GM03348 (cell line): ENCODE measurements around the gene TAF8.

ENCODE experiments used
- DNase-seq: peaks from one replicate; pipeline ENCODE4 v3.0.0; 2012; ENCODE audit warnings: low spot score

Gene TAF8

GRCh38 chr6:42124223-42124836, 74.0 kb downstream of the TAF8 start:
- no peak for DNase-seq

DNA sequence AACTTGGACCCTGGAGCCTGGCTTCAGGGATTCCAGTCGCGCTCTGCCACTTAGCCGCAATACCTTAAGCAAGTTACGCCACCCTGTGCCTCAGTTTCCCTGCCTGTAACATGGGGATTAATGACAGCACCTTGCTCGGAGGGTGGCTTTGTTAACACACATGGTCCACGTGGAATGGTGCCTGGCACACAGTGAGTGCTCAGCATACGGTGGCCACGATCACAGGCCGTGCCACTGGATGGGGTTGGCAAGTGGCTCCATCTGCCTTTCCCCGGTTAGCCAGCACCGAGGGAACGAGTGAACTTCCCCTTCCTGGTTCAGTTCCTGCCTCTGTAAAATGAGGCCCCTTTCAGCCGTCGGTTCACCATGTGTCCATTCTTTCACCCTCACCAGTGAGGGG, 74.9 kb downstream of the TAF8 start:
- DNase-seq = no peak

- no peak for DNase-seq
These were observed 75.3 kb downstream of the TAF8 start for GRCh38 chr6:42125663-42126062.

- DNase-seq = no peak
These were observed 78.4 kb downstream of the TAF8 start for GRCh38 chr6:42128460-42129359.

DNA sequence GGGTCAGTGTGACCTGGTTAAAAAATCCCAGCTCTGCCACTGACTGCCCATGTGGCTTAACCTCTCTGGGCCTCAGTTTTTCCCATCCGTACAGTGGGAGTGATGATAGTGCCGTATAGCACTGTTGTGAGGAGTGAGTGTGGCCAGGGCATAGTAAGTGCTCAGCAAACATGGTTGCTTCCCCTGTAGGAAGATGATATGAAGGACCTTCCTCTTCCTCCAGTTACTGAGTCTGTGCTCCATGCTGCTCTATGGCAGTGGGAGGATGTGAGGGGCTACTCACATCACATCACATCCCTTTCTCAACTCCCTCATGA, 79.0 kb downstream of the TAF8 start:
- DNase-seq = no peak

DNA sequence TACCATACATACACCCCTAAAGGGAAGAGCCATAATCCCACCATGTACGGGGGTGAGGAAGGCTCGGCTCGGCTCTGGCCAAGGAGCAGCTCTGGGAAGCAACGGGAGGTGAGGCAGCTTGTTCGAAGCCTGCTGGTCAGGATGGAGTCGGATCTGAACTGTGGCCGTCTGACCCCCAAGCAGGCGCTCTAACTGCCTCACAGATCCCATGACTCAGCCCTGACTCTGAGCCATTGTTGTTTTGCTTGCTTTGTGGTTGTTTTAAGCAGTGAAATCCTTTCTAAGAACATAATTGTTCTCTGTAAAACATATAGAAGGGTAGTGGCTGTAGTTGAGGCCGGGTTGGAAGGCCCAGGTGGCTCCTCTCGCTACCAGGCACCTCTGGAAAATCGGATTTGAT, 81.2 kb downstream of the TAF8 start:
- DNase-seq = peak; percentile 65

DNA sequence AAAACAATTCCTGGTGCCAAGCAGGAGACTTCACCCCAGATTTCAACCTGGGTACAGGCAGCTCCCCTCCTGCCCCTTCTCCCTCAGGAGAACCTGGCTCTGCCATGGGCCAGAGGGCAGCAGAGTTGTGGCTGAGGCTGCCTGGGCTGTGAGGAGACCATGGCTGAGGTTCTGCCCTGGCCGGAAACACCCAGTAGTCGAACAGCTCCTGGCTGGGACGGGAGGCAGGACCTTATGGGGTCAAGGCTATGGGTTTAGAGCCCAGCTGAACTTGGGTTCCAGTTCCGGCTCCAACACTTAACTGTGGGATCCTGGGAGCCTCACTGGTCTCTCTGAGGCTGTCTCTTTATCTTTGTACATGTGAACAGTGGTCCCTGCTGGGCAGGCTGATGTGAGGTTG, 83.6 kb downstream of the TAF8 start:
- DNase-seq = no peak

GRCh38 chr6:42135161-42135560, 84.8 kb downstream of the TAF8 start:
- no peak for DNase-seq

GRCh38 chr6:42135722-42136121, 85.4 kb downstream of the TAF8 start:
- no peak for DNase-seq

DNA sequence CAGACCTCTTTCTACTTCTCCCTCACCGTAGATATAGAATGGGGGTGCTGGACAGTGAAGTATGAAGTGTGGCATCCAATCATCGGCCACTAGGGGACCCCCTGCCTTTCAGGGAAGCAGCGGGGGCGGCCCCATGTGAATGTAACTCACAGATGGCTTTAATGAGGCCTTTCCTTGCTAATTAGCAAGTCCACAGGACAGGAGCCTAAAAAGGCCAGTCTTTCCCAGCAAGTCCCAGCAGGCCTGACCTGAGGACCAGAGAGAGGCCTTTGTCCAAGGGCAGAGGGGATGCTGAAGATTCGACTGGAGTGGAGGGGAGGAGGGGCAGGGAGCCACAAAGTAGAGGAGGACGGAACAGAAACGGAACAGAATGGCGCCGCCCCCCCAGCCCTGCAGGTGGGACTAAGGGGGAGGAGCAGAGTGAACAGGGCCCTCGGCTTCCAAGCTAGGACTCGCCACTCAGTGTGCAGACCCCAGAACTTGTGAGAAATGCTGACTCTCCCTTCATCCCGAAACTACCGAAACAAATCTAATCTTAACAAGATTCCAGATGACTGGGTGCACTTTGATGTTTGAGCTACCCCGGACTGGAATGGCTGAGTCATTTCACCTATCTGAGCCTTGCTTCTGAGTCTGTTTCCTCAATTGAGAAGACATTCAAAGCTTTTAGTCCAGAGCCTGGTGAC, 86.3 kb downstream of the TAF8 start:
- peak; percentile 70 for DNase-seq
